GM12873 (cell line): ENCODE measurements around the gene TAF11L10.
"Not testable (repeated sequence)": the region's sequence is repeated elsewhere in the genome, so short reads cannot be mapped to it uniquely, and the experiment has no call there.

Experiments used
- CTCF ChIP-seq: IDR thresholded peaks from 2 replicates; pipeline ENCODE4 v1.5.1; 2012; ENCODE audit warnings: low read depth, mild to moderate bottlenecking, moderate library complexity, low read length, control low read depth; ENCODE audit not compliant: insufficient read depth; ENCODE audit errors: missing control alignments

The TAF11L10 gene

GRCh38 chr5:17604951-17605350, 7.3 kb upstream of the TAF11L10 start:
- no peak for TF ChIP-seq CTCF

- not testable (repeated sequence) for TF ChIP-seq CTCF
Observed at GRCh38 chr5:17603880-17604279, 6.3 kb upstream of the TAF11L10 start, which contains the start of gene TAF11L11. Gene TAF11L11 (plus strand): TSS chr5:17604183.

GRCh38 chr5:17594255-17594654, 3.4 kb downstream of the TAF11L10 start, which contains the start of gene TAF11L9:
Gene TAF11L9 (minus strand): TSS chr5:17594394.
- not testable (repeated sequence) for TF ChIP-seq CTCF

GRCh38 chr5:17590860-17591259, 6.8 kb downstream of the TAF11L10 start, which contains the start of gene TAF11L8:
Gene TAF11L8 (minus strand): TSS chr5:17590960.
- not testable (repeated sequence) for TF ChIP-seq CTCF

GRCh38 chr5:17585658-17586057, 12.0 kb downstream of the TAF11L10 start, which contains the start of gene TAF11L7:
Gene TAF11L7 (minus strand): TSS chr5:17585758.
- TF ChIP-seq CTCF, result not testable (repeated sequence)
